HG02973 (cell line): ENCODE results near the gene NEMP2.

Source experiments
- ATAC-seq: cut with Tn5 transposase; IDR thresholded peaks from one replicate; pipeline ENCODE4 v1.9.1; 2021; ENCODE audit warnings: moderate library complexity; ENCODE audit not compliant: unreplicated experiment

The NEMP2 gene

GRCh38 chr2:190534310-190535120 lies at the start of gene NEMP2:
NEMP2 (minus strand) TSS chr2:190534722; CDS start chr2:190534655, 67 bp downstream.
- peak; percentile 57 for ATAC-seq

- peak; percentile 65 for ATAC-seq
Measured at GRCh38 chr2:190583507-190584337, 49.2 kb upstream of the NEMP2 start.

- peak; percentile 69 for ATAC-seq
Measured at GRCh38 chr2:190582736-190583506, 48.4 kb upstream of the NEMP2 start.

- ATAC-seq: no peak
Measured at GRCh38 chr2:190582019-190582418, 47.5 kb upstream of the NEMP2 start.

GRCh38 chr2:190579915-190580846 lies 45.7 kb upstream of the NEMP2 start:
- ATAC-seq: no peak

GRCh38 chr2:190579058-190579410 lies 44.5 kb upstream of the NEMP2 start:
- ATAC-seq: no peak

- no peak for ATAC-seq
Measured at GRCh38 chr2:190578158-190579057, 43.9 kb upstream of the NEMP2 start.

GRCh38 chr2:190576573-190576972 lies 42.1 kb upstream of the NEMP2 start:
- ATAC-seq: no peak

- ATAC-seq: no peak
Measured at GRCh38 chr2:190575263-190575662, 40.7 kb upstream of the NEMP2 start.

GRCh38 chr2:190574169-190574568 lies 39.6 kb upstream of the NEMP2 start:
- no peak for ATAC-seq

- ATAC-seq: no peak
Measured at GRCh38 chr2:190572246-190572645, 37.7 kb upstream of the NEMP2 start.

- no peak for ATAC-seq
Measured at GRCh38 chr2:190571686-190572085, 37.2 kb upstream of the NEMP2 start.

- ATAC-seq: no peak
Measured at GRCh38 chr2:190570871-190571270, 36.3 kb upstream of the NEMP2 start.

GRCh38 chr2:190569994-190570755 lies 35.7 kb upstream of the NEMP2 start:
- no peak for ATAC-seq

GRCh38 chr2:190564838-190565237 lies 30.3 kb upstream of the NEMP2 start:
- ATAC-seq: no peak

GRCh38 chr2:190563646-190564045 lies 29.1 kb upstream of the NEMP2 start:
- ATAC-seq: no peak

- no peak for ATAC-seq
Measured at GRCh38 chr2:190563109-190563508, 28.6 kb upstream of the NEMP2 start.

- no peak for ATAC-seq
Measured at GRCh38 chr2:190562121-190562520, 27.6 kb upstream of the NEMP2 start.
